ENCODE results near the gene PIEZO2. TPM values are rescaled to one million over a fixed set of nuclear protein-coding genes. Genes with fewer than 3 reads are reported as not detected.

PIEZO2 gene
- total RNA-seq, 3 donors from 2014 or later: 1.9 to 26.2 (median 11.4) TPM

- no peaks in the 10 kb centered on the region for H3K9me3 ChIP-seq
- no peak for DNase-seq (ENCODE audit: low spot score in 2 of 2)
- TF ChIP-seq POLR2A (IDR thresholded peaks at IDR 0.05) (no peak), POLR2AphosphoS5 (IDR thresholded peaks at IDR 0.05) (no peak), CTCF (IDR thresholded peaks at IDR 0.05) (no peak)
Measured at GRCh38 chr18:11104307-11104706, 45.1 kb downstream of the PIEZO2 start.

DNA sequence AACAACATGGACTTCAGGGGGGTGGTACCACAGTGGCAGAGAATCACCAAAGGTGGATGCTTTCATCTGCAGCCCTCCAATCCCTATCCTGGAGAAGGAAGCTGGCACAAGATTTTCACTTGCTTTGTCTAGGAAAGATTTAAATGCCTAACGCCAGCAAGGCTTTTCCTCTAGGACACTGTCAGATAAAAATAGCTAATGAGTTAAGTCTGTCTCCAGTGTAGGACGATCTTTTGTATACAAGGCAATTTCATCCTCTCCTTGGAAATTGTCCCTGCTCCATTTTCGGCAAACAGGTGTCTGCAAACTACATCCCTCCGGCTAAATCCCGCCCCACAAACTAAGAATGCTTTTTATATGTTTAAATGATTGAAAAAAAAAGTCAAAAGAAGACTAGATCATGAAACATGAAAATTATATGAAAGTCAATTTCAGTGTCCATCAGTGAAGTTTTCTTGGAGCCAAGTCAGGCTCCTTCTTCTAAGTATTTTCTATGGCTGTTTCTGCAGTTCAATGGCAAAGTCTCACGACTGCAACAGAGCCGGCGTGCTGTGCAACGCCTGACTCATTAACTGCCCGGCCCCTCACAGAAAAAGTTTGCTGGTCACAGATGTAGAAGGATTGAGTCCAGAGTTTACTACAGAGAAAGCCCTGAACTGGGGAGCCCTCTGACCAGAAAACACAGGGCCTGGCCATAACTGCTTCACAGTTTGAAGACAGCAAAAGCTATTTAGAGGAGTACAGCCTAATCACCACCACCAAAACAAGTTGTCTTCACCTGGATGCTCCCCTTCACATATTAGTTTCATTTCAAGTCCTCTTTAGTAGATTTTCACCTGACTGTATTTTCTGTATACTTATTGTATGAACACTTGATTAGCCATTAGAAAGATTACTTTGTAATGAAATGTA lies 52.3 kb downstream of the PIEZO2 start:
- DNase-seq (ENCODE audit: low spot score in 2 of 2): no peak
- Histone ChIP-seq H3K4me3 (no peak overlapping the region), H3K4me1 (no peaks in the 10 kb centered on the region), H3K27ac (no peak overlapping the region), H3K27me3 (no peaks in the 10 kb centered on the region), H3K9me3 (no peaks in the 10 kb centered on the region), H3K36me3 (no peaks in the 10 kb centered on the region)
- TF ChIP-seq CTCF (IDR thresholded peaks at IDR 0.05) (no peak), POLR2AphosphoS5 (IDR thresholded peaks at IDR 0.05) (no peak), POLR2A (IDR thresholded peaks at IDR 0.05) (no peak)
- intact Hi-C loops (cut with DNase I; ENCODE audit: low total_unique reads): no loop called here

More at GRCh38 chr18:11104307-11104706, 45.1 kb downstream of the PIEZO2 start:
- Histone ChIP-seq H3K27ac (no peak overlapping the region), H3K27me3 (no peaks in the 10 kb centered on the region), H3K4me3 (no peak overlapping the region), H3K4me1 (no peaks in the 10 kb centered on the region), H3K36me3 (no peaks in the 10 kb centered on the region)
- intact Hi-C loops (cut with DNase I; ENCODE audit: low total_unique reads): no loop called here

DNA sequence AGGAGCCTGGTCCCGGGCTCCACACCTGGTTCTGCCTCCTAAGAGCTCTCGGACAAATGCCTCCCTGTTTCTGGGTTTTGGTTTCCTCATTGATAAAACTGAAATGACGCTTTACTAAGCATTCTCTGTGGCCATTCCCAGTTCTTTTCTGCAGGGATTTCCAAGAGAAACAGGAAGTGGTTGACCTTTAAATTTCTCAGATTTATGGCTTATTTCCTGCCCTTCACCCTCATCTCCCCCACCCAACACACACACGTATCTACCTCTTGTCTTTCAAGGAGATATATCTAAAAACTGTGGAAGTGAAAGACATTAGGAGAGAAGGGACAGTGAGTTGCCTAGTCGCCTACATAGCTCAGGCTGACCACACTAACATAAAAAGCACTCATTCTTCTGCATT lies 53.0 kb downstream of the PIEZO2 start:
- Histone ChIP-seq H3K27ac (no peak overlapping the region), H3K27me3 (no peaks in the 10 kb centered on the region), H3K36me3 (no peaks in the 10 kb centered on the region), H3K9me3 (no peaks in the 10 kb centered on the region), H3K4me1 (no peaks in the 10 kb centered on the region), H3K4me3 (no peak overlapping the region)
- intact Hi-C loops (cut with DNase I; ENCODE audit: low total_unique reads): no loop called here
- DNase-seq (ENCODE audit: low spot score in 2 of 2): no peak
- TF ChIP-seq POLR2AphosphoS5 (IDR thresholded peaks at IDR 0.05) (no peak), CTCF (IDR thresholded peaks at IDR 0.05) (no peak), POLR2A (IDR thresholded peaks at IDR 0.05) (no peak)

DNA sequence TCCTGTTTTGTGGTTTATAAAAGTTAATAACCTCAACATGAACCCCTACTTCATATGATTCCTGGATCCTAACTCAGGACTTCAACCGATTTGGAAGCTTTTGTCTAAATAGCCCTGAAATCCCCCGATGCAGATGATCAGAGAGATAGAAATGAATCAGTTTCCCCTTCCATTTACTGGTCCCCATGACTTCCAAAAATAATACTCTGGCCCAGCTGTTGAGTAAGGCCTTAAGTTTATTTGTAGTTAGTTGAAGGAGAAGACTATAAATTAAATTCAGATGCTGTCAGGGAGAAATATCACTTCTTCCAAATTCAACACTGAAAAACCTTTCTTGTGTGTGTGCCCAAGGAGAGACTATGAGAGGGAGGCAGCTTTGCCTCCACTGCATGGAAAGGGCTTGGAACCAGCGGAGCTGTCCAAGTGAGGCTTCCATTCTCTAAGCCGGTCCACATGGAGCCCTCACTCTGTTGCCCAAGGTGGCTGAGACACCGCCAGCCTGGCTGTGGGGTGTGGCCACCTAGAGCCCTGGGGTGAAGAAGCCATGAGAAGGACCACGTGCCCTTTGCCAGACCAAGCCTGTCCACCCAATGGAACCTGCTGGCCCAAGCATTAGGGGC lies 53.6 kb downstream of the PIEZO2 start:
- Histone ChIP-seq H3K27ac (no peak overlapping the region), H3K36me3 (no peaks in the 10 kb centered on the region), H3K4me3 (no peak overlapping the region), H3K27me3 (no peaks in the 10 kb centered on the region), H3K4me1 (no peaks in the 10 kb centered on the region), H3K9me3 (no peaks in the 10 kb centered on the region)
- TF ChIP-seq CTCF (IDR thresholded peaks at IDR 0.05) (no peak), POLR2A (IDR thresholded peaks at IDR 0.05) (no peak), POLR2AphosphoS5 (IDR thresholded peaks at IDR 0.05) (no peak)
- intact Hi-C loops (cut with DNase I; ENCODE audit: low total_unique reads): no loop called here
- no peak for DNase-seq (ENCODE audit: low spot score in 2 of 2)

DNA sequence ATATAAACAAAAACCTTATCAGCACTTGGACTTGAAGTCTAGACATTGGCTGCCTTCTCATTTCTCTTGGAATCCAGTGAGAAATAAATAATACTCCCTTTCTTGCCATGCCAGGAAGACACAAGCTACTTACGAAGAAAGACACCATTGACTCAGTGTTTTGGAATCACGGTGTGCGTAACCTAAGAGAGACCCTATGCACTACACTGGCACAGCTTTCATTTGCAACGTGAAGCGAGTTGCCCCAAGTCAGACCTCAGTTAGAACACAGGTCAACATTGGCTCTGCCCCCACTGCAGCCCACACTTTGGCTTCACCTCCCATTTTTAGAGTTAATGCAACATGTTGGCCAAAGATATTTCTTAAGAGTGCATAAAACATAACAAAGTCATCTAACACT lies 54.2 kb downstream of the PIEZO2 start:
- intact Hi-C loops (cut with DNase I; ENCODE audit: low total_unique reads): no loop called here
- TF ChIP-seq CTCF (IDR thresholded peaks at IDR 0.05) (no peak), POLR2AphosphoS5 (IDR thresholded peaks at IDR 0.05) (no peak), POLR2A (IDR thresholded peaks at IDR 0.05) (no peak)

More for the DNA sequence above, 54.2 kb downstream of the PIEZO2 start:
- Histone ChIP-seq H3K9me3 (no peaks in the 10 kb centered on the region), H3K27ac (no peak overlapping the region), H3K4me1 (no peaks in the 10 kb centered on the region), H3K4me3 (no peak overlapping the region), H3K27me3 (no peaks in the 10 kb centered on the region), H3K36me3 (no peaks in the 10 kb centered on the region)
- DNase-seq (ENCODE audit: low spot score in 2 of 2): no peak

All from breast epithelium (tissue), 4 donors.